Measurements from ENCODE around the gene VPS13D.

DNA sequence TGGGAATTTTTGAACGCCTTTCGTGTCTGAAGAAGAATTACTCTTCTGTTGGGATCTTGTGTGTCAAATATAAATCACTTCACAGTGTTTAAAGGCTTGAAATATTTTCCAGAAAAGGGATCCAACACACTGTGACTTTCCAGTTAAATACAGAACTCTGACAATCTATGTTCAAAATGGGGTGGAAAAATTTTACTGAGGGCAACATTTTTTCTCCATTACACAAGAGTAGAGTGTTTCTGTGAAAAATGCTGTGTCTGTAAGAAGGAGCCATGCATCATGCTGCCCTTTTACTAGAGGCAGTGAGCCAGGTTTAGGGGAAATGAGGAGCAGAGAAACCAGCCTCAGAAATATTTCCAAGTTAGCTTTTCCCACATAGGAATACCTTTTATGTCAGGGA lies 86.5 kb downstream of the VPS13D start:
- TF ChIP-seq, protein P1, sequence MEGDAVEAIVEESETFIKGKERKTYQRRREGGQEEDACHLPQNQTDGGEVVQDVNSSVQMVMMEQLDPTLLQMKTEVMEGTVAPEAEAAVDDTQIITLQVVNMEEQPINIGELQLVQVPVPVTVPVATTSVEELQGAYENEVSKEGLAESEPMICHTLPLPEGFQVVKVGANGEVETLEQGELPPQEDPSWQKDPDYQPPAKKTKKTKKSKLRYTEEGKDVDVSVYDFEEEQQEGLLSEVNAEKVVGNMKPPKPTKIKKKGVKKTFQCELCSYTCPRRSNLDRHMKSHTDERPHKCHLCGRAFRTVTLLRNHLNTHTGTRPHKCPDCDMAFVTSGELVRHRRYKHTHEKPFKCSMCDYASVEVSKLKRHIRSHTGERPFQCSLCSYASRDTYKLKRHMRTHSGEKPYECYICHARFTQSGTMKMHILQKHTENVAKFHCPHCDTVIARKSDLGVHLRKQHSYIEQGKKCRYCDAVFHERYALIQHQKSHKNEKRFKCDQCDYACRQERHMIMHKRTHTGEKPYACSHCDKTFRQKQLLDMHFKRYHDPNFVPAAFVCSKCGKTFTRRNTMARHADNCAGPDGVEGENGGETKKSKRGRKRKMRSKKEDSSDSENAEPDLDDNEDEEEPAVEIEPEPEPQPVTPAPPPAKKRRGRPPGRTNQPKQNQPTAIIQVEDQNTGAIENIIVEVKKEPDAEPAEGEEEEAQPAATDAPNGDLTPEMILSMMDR (IDR thresholded peaks at IDR 0.05; ENCODE audit: borderline replicate concordance, extremely low read depth, low read length, poor library complexity, severe bottlenecking) = no peak
- no peak for TF ChIP-seq EZH2 (IDR thresholded peaks at IDR 0.05; ENCODE audit: borderline replicate concordance, low read depth, low read length, severe bottlenecking)
